ENCODE measurements around the gene ELF1.
"Not testable (repeated sequence)": the region's sequence is repeated elsewhere in the genome, so short reads cannot be mapped to it uniquely, and the experiment has no call there.

Gene ELF1

DNA sequence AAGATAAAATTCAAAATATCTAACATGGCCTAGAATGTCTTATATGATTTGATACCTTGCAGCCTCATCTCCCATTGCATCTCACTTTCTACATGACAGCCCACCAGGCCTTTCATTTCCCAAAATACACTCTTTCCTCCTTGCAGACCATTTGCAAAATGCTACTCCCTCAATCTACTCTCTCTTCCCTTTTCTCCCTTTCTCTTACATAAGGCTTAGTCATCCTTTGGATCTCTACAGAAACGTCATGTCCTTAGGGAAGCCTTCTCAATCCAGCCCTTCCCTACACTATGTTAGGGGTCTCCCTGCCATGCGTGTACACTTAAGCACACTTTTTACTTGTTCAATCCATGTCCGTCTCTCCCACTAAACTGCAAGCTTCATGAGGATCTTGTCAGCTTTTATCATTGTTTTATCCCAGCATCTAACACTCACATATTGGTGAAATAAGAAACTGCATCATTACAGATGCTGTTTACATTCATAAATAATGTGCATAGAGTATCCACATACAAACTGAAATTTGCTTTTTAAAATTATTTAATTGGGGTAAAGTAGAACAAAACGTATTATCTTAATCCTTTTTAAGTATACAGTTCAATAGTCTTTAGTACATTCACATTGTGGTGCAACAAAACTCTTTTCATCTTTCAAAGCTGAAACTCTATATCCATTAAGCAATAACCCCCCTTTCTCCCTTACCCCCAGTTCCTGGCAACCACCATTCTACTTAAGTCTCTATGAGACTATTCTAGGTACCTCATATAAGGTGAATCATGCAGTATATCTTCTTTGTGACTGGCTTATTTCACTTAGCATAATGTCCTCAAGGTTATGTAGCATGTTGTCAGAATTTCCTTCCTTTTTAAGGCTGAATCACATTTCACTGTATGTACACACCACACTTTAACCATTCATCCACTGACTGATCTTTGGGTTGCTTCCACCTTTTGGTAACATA lies 30.6 kb upstream of the ELF1 start:
- Histone ChIP-seq H3K4me2 (ENCODE audit: insufficient read depth, low read length, poor library complexity, severe bottlenecking) (no peak overlapping the region), H3K4me3 (ENCODE audit: low read length in 2 of 2) (no peak overlapping the region), H2AFZ (ENCODE audit: low read length) (no peak overlapping the region), H3K79me1 (ENCODE audit: low read depth, low read length) (no peaks in the 10 kb centered on the region), H3K14ac (ENCODE audit: low read length) (no peak overlapping the region), H3K27ac (replicated peaks; ENCODE audit: low read length) (no peak overlapping the region), H3K9ac (ENCODE audit: low read depth, low read length, poor library complexity) (no peak overlapping the region), H3K36me3 (replicated peaks in 1 of 2; ENCODE audit: control insufficient read depth in 2 of 2, insufficient read depth in 2 of 2, low read length in 2 of 2) (peaks cover 0 to 1% of the 10 kb centered on the region in 2 donors), H3K18ac (ENCODE audit: low read length) (no peak overlapping the region), H3K27me3 (ENCODE audit: control insufficient read depth in 3 of 3, insufficient read depth in 3 of 3, low read depth in 1 of 3, low read length in 3 of 3) (no peaks in the 10 kb centered on the region), H2BK5ac (ENCODE audit: low read length) (no peak overlapping the region), H3K4ac (ENCODE audit: low read length) (no peak overlapping the region), H2BK15ac (ENCODE audit: low read length) (no peak overlapping the region), H2AK5ac (ENCODE audit: low read depth, low read length) (no peak overlapping the region), H2BK12ac (ENCODE audit: low read length) (no peak overlapping the region), H3K23ac (ENCODE audit: low read depth, low read length, poor library complexity) (no peak overlapping the region), H3K9me3 (replicated peaks in 1 of 2; ENCODE audit: control insufficient read depth in 2 of 2, insufficient read depth in 1 of 2, low read depth in 1 of 2, low read length in 2 of 2) (peaks cover 4 to 5% of the 10 kb centered on the region in 2 donors), H2BK120ac (ENCODE audit: low read depth, low read length) (no peak overlapping the region), H3K4me1 (ENCODE audit: control insufficient read depth in 2 of 2, insufficient read depth in 1 of 2, low read depth in 1 of 2, low read length in 2 of 2) (no peaks in the 10 kb centered on the region), H4K8ac (ENCODE audit: low read depth, low read length) (no peak overlapping the region), H4K91ac (ENCODE audit: low read depth, low read length, poor library complexity) (no peak overlapping the region)
- DNase-seq (ENCODE audit: low spot score), result no peak
- no CpG with 5 or more reads among the region's 4 CpGs for WGBS, 2 donors (ENCODE audit: extremely low coverage in 2 of 2, insufficient read length in 2 of 2, insufficient replicate concordance in 1 of 2)

DNA sequence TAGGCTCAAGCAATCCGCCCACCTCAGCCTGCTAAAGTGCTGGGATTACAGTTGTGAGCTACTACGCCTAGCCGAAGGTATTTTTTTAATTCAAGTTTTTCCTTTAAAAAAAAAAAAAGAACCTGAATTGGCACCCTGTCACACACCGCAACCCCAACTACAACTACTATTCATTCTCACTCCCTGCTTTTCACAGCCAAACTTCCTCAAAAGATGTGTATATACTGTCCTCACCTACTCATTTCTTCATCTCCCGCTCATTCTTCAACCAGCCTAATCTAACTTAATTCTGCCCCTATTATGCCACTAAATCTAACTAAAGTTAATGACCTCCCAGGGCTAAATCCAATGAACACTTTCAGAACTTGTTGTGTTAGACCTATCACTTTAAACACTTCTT lies 29.5 kb upstream of the ELF1 start:
- H3K4ac ChIP-seq (ENCODE audit: low read length), result no peak overlapping the region
- no peak overlapping the region for H3K14ac ChIP-seq (ENCODE audit: low read length)
- H3K36me3 ChIP-seq (replicated peaks in 1 of 2; ENCODE audit: control insufficient read depth in 2 of 2, insufficient read depth in 2 of 2, low read length in 2 of 2), result peaks cover 0 to 1% of the 10 kb centered on the region in 2 donors
- H3K4me1 ChIP-seq (ENCODE audit: control insufficient read depth in 2 of 2, insufficient read depth in 1 of 2, low read depth in 1 of 2, low read length in 2 of 2), result no peaks in the 10 kb centered on the region
- no peak for DNase-seq (ENCODE audit: low spot score)
- H4K8ac ChIP-seq (ENCODE audit: low read depth, low read length), result no peak overlapping the region
- H3K27ac ChIP-seq (replicated peaks; ENCODE audit: low read length), result no peak overlapping the region
- H2BK12ac ChIP-seq (ENCODE audit: low read length), result no peak overlapping the region
- no peak overlapping the region for H3K23ac ChIP-seq (ENCODE audit: low read depth, low read length, poor library complexity)
- no peak overlapping the region for H2BK120ac ChIP-seq (ENCODE audit: low read depth, low read length)
- H3K4me2 ChIP-seq (ENCODE audit: insufficient read depth, low read length, poor library complexity, severe bottlenecking), result no peak overlapping the region
- no peak overlapping the region for H3K4me3 ChIP-seq (ENCODE audit: low read length in 2 of 2)
- peaks cover 4 to 5% of the 10 kb centered on the region in 2 donors for H3K9me3 ChIP-seq (replicated peaks in 1 of 2; ENCODE audit: control insufficient read depth in 2 of 2, insufficient read depth in 1 of 2, low read depth in 1 of 2, low read length in 2 of 2)
- no peaks in the 10 kb centered on the region for H3K79me1 ChIP-seq (ENCODE audit: low read depth, low read length)
- H2AFZ ChIP-seq (ENCODE audit: low read length), result no peak overlapping the region
- no peak overlapping the region for H4K91ac ChIP-seq (ENCODE audit: low read depth, low read length, poor library complexity)
- H3K9ac ChIP-seq (ENCODE audit: low read depth, low read length, poor library complexity), result no peak overlapping the region
- H2AK5ac ChIP-seq (ENCODE audit: low read depth, low read length), result no peak overlapping the region
- H2BK15ac ChIP-seq (ENCODE audit: low read length), result no peak overlapping the region
- 100% methylated on average over 2 of the region's 5 CpGs; no CpG with 5 or more reads in 1 of the 2 donors for WGBS, 2 donors (ENCODE audit: extremely low coverage in 2 of 2, insufficient read length in 2 of 2, insufficient replicate concordance in 1 of 2)
- no peaks in the 10 kb centered on the region for H3K27me3 ChIP-seq (ENCODE audit: control insufficient read depth in 3 of 3, insufficient read depth in 3 of 3, low read depth in 1 of 3, low read length in 3 of 3)
- no peak overlapping the region for H3K18ac ChIP-seq (ENCODE audit: low read length)
- no peak overlapping the region for H2BK5ac ChIP-seq (ENCODE audit: low read length)

DNA sequence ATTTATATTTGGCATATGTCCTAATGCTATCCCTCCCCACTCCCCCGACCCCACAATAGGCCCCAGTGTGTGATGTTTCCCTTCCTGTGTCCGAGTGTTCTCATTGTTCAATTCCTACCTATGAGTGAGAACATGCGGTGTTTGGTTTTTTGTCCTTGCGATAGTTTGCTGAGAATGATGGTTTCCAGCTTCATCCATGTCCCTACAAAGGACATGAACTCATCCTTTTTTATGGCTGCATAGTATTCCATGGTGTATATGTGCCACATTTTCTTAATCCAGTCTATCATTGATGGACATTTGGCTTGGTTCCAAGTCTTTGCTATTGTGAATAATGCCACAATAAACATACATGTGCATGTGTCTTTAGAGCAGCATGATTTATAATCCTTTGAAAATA lies 23.3 kb upstream of the ELF1 start:
- H3K23ac ChIP-seq (ENCODE audit: low read depth, low read length, poor library complexity); DNase-seq (ENCODE audit: low spot score); H3K4ac ChIP-seq (ENCODE audit: low read length); H3K4me1 ChIP-seq (ENCODE audit: control insufficient read depth in 2 of 2, insufficient read depth in 1 of 2, low read depth in 1 of 2, low read length in 2 of 2); H3K4me3 ChIP-seq (ENCODE audit: low read length in 2 of 2); H3K9ac ChIP-seq (ENCODE audit: low read depth, low read length, poor library complexity); H3K27ac ChIP-seq (replicated peaks; ENCODE audit: low read length); H3K36me3 ChIP-seq (replicated peaks in 1 of 2; ENCODE audit: control insufficient read depth in 2 of 2, insufficient read depth in 2 of 2, low read length in 2 of 2); H2BK5ac ChIP-seq (ENCODE audit: low read length); H3K18ac ChIP-seq (ENCODE audit: low read length); H4K8ac ChIP-seq (ENCODE audit: low read depth, low read length); H2BK12ac ChIP-seq (ENCODE audit: low read length); H2AK5ac ChIP-seq (ENCODE audit: low read depth, low read length); H2AFZ ChIP-seq (ENCODE audit: low read length); H3K9me3 ChIP-seq (replicated peaks in 1 of 2; ENCODE audit: control insufficient read depth in 2 of 2, insufficient read depth in 1 of 2, low read depth in 1 of 2, low read length in 2 of 2); H4K91ac ChIP-seq (ENCODE audit: low read depth, low read length, poor library complexity); H2BK15ac ChIP-seq (ENCODE audit: low read length); H3K27me3 ChIP-seq (ENCODE audit: control insufficient read depth in 3 of 3, insufficient read depth in 3 of 3, low read depth in 1 of 3, low read length in 3 of 3); H3K4me2 ChIP-seq (ENCODE audit: insufficient read depth, low read length, poor library complexity, severe bottlenecking); H3K14ac ChIP-seq (ENCODE audit: low read length); H2BK120ac ChIP-seq (ENCODE audit: low read depth, low read length); H3K79me1 ChIP-seq (ENCODE audit: low read depth, low read length): not testable (repeated sequence)
- no CpG with 5 or more reads among the region's 4 CpGs for WGBS, 2 donors (ENCODE audit: extremely low coverage in 2 of 2, insufficient read length in 2 of 2, insufficient replicate concordance in 1 of 2)

DNA sequence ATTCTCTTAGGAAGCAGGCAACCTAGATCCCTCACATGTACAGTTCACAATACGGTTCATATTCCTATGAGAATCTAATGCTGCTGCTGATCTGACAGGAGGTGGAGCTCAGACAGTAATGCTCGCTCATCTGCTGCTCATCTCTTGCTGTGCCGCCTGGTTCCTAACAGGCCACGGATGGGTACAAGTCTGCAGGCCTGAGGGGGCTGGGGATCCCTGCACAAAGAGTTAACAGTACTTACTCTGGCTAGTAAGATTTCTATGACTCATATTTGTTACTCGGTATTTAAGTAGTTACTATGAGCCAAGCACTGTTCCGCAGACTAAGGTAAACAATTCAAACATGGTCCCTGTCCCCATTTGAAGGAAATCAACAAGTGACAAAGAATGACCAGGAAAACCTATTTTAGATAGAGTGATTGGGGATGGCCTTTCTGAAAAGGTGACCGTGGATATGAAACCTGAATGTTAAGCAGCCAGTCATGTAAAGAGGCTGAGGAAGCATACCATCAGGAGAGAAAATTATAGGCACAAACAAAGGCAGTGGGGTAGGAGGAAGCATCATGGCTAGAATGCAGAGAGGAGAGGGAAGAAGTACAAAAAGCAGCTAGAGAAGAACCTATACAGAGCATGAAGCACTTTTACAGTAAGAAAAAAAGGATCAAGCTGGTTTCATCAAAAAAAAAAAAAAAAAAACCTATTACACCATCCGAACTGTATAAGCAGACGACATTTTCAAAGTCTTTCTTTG lies 21.6 kb upstream of the ELF1 start:
- Histone ChIP-seq H3K4ac (ENCODE audit: low read length) (no peak overlapping the region), H3K23ac (ENCODE audit: low read depth, low read length, poor library complexity) (no peak overlapping the region), H3K4me2 (ENCODE audit: insufficient read depth, low read length, poor library complexity, severe bottlenecking) (no peak overlapping the region), H3K9me3 (replicated peaks in 1 of 2; ENCODE audit: control insufficient read depth in 2 of 2, insufficient read depth in 1 of 2, low read depth in 1 of 2, low read length in 2 of 2) (peaks cover 0 to 5% of the 10 kb centered on the region in 2 donors), H3K14ac (ENCODE audit: low read length) (no peak overlapping the region), H3K9ac (ENCODE audit: low read depth, low read length, poor library complexity) (no peak overlapping the region), H3K4me3 (ENCODE audit: low read length in 2 of 2) (no peak overlapping the region), H3K36me3 (replicated peaks in 1 of 2; ENCODE audit: control insufficient read depth in 2 of 2, insufficient read depth in 2 of 2, low read length in 2 of 2) (no peaks in the 10 kb centered on the region), H3K79me1 (ENCODE audit: low read depth, low read length) (no peaks in the 10 kb centered on the region), H3K4me1 (ENCODE audit: control insufficient read depth in 2 of 2, insufficient read depth in 1 of 2, low read depth in 1 of 2, low read length in 2 of 2) (no peaks in the 10 kb centered on the region), H3K27me3 (ENCODE audit: control insufficient read depth in 3 of 3, insufficient read depth in 3 of 3, low read depth in 1 of 3, low read length in 3 of 3) (no peaks in the 10 kb centered on the region), H3K27ac (replicated peaks; ENCODE audit: low read length) (no peak overlapping the region), H2BK12ac (ENCODE audit: low read length) (no peak overlapping the region), H2BK5ac (ENCODE audit: low read length) (no peak overlapping the region), H4K8ac (ENCODE audit: low read depth, low read length) (no peak overlapping the region), H2AFZ (ENCODE audit: low read length) (no peak overlapping the region), H2AK5ac (ENCODE audit: low read depth, low read length) (no peak overlapping the region), H2BK120ac (ENCODE audit: low read depth, low read length) (no peak overlapping the region), H4K91ac (ENCODE audit: low read depth, low read length, poor library complexity) (no peak overlapping the region), H2BK15ac (ENCODE audit: low read length) (no peak overlapping the region), H3K18ac (ENCODE audit: low read length) (no peak overlapping the region)
- WGBS, 2 donors (ENCODE audit: extremely low coverage in 2 of 2, insufficient read length in 2 of 2, insufficient replicate concordance in 1 of 2), result no CpG with 5 or more reads among the region's 9 CpGs
- no peak for DNase-seq (ENCODE audit: low spot score)

Measured in neuronal stem cell (in vitro differentiated cells).